Tibial nerve (tissue), 4 donors: ENCODE measurements around the gene CST7. TPM values are rescaled to one million over a fixed set of nuclear protein-coding genes. Genes with fewer than 3 reads are reported as not detected.
A peak's percentile ranks its signal among the peaks of the same experiment; 100 is the strongest.

Source experiments
- DNase-seq, 2 donors: peaks; one replicate each; pipeline ENCODE4 v3.0.0-alpha.2; 2019; ENCODE audit warnings: low spot score in 2 of 2
- H3K27ac ChIP-seq, 4 donors: fragments of 200-600 bp; sonication (generic) in 3 of 4; one replicate each; pipeline ENCODE4 v1.5.1; 2017 to 2019; ENCODE audit warnings: mild to moderate bottlenecking in 1 of 4
- H3K27me3 ChIP-seq, 2 donors: fragments of 200-600 bp; sonication (generic) in 1 of 2; one replicate each; pipeline versions ENCODE4 v1.5.1 to v1.6.0; 2017 to 2019
- H3K36me3 ChIP-seq, 3 donors: fragments of 200-600 bp; sonication (generic); one replicate each; pipeline ENCODE4 v1.5.1; 2018 to 2019
- H3K4me1 ChIP-seq, 4 donors: fragments of 200-600 bp; sonication (generic) in 3 of 4; one replicate each; pipeline ENCODE4 v1.5.1; 2017 to 2019
- H3K4me3 ChIP-seq, 4 donors: fragments of 200-600 bp; sonication (generic) in 3 of 4; one replicate each; pipeline ENCODE4 v1.5.1; 2017 to 2019; ENCODE audit warnings: mild to moderate bottlenecking in 1 of 4, moderate library complexity in 1 of 4
- H3K9me3 ChIP-seq, 4 donors: fragments of 200-600 bp; sonication (generic) in 3 of 4; one replicate each; pipeline ENCODE4 v1.5.1; 2017 to 2019
- CTCF ChIP-seq, 5 experiments: fragments of 200-600 bp in 3 of 5; fragments of 450-650 bp in 2 of 5; sonication (generic) in 3 of 5; IDR thresholded peaks; one replicate each; pipeline ENCODE4 v1.5.1; 2016 to 2019; ENCODE audit warnings: antibody characterized with exemption in 5 of 5, mild to moderate bottlenecking in 3 of 5, moderate library complexity in 2 of 5
- EP300 ChIP-seq, 2 donors: sonication (generic); formaldehyde crosslinking; IDR thresholded peaks; one replicate each; pipeline ENCODE4 v1.6.1; 2017; ENCODE audit warnings: antibody characterized with exemption in 2 of 2, mild to moderate bottlenecking in 1 of 2
- POLR2A ChIP-seq, 2 donors: fragments of 450-650 bp; IDR thresholded peaks; one replicate each; pipeline ENCODE4 v1.6.1; 2017; ENCODE audit warnings: antibody characterized with exemption in 2 of 2, mild to moderate bottlenecking in 2 of 2, moderate library complexity in 2 of 2
- WGBS, 2 donors: methylation state at CpG; one replicate each; pipeline ENCODE4 v1.1.5; 2018; 5-methylcytosine and 5-hydroxymethylcytosine counted together
- total RNA-seq, 4 donors: library from RNA; depleted of rRNA; stranded (reverse); fragments of >200 nt; gene quantifications; one replicate each; pipeline ENCODE4 v1.1.0, GENCODE V29; 2016

Gene CST7
- total RNA-seq, 4 donors from 2014 or later, result 0.84 to 6.1 TPM; not detected in 2

DNA sequence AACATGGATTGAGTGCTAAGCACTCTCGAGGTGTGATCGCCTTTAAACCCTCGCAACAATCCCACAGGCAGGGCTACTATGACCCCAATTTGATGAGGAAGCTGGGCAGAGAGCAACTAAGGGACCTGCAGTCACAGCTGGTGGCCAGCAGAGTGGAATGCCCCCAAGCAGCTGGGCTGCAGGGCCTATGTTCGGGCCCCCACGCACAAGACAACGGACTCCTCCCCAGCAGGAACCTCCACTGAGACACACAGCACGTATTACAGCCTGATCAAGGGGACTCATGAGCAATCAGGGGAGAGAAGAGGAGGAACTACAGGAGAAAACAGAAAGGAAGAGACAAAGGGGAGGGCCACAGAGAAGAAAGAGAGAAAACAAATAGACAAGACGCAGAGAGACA is 21.7 kb downstream of the CST7 start:
- H3K36me3 ChIP-seq, result peaks cover 0 to 90% (median 28%) of the 10 kb centered on the region in 3 donors

GRCh38 chr20:24971376-24972101 is 22.5 kb downstream of the CST7 start:
- WGBS, 2 donors, result 78 to 85% methylated on average over 6 of the region's 6 CpGs
- no peaks in the 10 kb centered on the region for H3K27me3 ChIP-seq
- TF ChIP-seq CTCF (IDR thresholded peaks at IDR 0.05) (no peak), POLR2A (IDR thresholded peaks at IDR 0.05) (no peak), EP300 (IDR thresholded peaks at IDR 0.05) (no peak)
- no peak overlapping the region for H3K27ac ChIP-seq
- no peak for DNase-seq
- H3K4me1 ChIP-seq, result peaks cover 0 to 2% (median 0%) of the 10 kb centered on the region in 4 donors
- H3K9me3 ChIP-seq, result peaks cover 0 to 12% (median 0%) of the 10 kb centered on the region in 4 donors
- peaks cover 0 to 90% (median 33%) of the 10 kb centered on the region in 3 donors for H3K36me3 ChIP-seq
- no peak overlapping the region for H3K4me3 ChIP-seq

More for the DNA sequence above, 21.7 kb downstream of the CST7 start:
- Histone ChIP-seq H3K27me3 (no peaks in the 10 kb centered on the region), H3K27ac (no peak overlapping the region), H3K9me3 (peaks cover 0 to 6% (median 0%) of the 10 kb centered on the region in 4 donors), H3K4me1 (peaks cover 0 to 2% (median 0%) of the 10 kb centered on the region in 4 donors), H3K4me3 (no peak overlapping the region)
- no peak for TF ChIP-seq POLR2A (IDR thresholded peaks at IDR 0.05)
- TF ChIP-seq CTCF (IDR thresholded peaks at IDR 0.05), result peak in 1 of 5 experiments; percentile 19
- WGBS, 2 donors, result 69 to 84% methylated on average over 8 of the region's 8 CpGs
- DNase-seq, result no peak

DNA sequence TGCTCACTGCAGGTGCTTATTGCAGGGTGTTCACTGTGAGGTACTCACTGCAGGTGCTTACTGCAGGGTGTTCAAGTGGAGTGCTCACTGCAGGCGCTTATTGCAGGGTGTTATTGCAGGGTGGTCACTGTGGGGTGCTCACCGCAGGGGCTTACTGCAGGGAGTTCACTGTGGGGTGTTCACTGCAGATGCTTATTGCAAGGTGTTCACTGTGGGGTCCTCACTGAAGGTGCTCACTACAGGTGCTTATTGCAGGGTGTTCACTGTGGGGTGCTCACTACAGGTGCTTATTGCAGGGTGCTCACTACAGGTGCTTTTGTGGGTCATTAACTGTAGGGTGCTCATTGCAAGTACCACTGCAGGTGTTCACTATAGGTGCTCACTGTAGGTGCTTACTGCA is 23.3 kb downstream of the CST7 start:
- DNase-seq, result no peak
- Histone ChIP-seq H3K27ac (no peak overlapping the region), H3K9me3 (peaks cover 0 to 12% (median 0%) of the 10 kb centered on the region in 4 donors), H3K4me1 (peaks cover 0 to 2% (median 0%) of the 10 kb centered on the region in 4 donors), H3K36me3 (peaks cover 0 to 90% (median 35%) of the 10 kb centered on the region in 3 donors), H3K27me3 (no peaks in the 10 kb centered on the region), H3K4me3 (no peak overlapping the region)
- no peak for TF ChIP-seq CTCF (IDR thresholded peaks at IDR 0.05)
- TF ChIP-seq EP300 (IDR thresholded peaks at IDR 0.05), result no peak
- TF ChIP-seq POLR2A (IDR thresholded peaks at IDR 0.05), result no peak
- 100% methylated on average over 1 to 2 of the region's 2 CpGs for WGBS, 2 donors

DNA sequence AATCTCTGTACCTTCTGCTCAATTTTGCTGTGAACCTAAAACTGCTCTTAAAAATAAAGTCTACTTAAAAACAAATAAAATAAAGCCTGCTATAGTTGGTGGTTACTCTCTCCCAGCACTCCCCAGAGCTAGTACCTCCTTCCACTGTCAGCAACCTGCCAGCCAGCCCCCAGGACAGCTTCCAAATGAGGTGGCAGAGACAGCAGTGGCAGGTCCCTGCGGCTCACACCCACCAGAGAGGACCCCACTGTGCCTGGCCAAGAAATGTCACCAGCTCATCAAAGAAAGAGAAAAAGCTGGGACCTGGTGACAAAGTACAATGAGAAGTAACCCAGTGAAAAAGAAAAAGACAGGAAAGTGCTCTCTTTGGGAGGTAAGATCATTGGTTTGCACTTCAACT is 28.3 kb downstream of the CST7 start:
- 83 to 93% methylated on average over 1 of the region's 1 CpG for whole genome bisulfite sequencing, 2 donors

More for the DNA sequence above, 28.3 kb downstream of the CST7 start:
- DNase-seq, result no peak
- H3K4me1 ChIP-seq, result peaks cover 3 to 24% (median 4%) of the 10 kb centered on the region in 4 donors
- H3K36me3 ChIP-seq, result peaks cover 0 to 90% (median 13%) of the 10 kb centered on the region in 3 donors
- peak overlapping the region; percentile 1 to 74 (median 62) for H3K27ac ChIP-seq
- TF ChIP-seq EP300 (IDR thresholded peaks at IDR 0.05) (no peak), CTCF (IDR thresholded peaks at IDR 0.05) (no peak), POLR2A (IDR thresholded peaks at IDR 0.05) (no peak)
- no peak overlapping the region for H3K4me3 ChIP-seq
- no peaks in the 10 kb centered on the region for H3K27me3 ChIP-seq
- peaks cover 0 to 12% (median 0%) of the 10 kb centered on the region in 4 donors for H3K9me3 ChIP-seq
